Neural cell (in vitro differentiated cells): ENCODE data around the gene TPSB2. TPM values are rescaled to one million over a fixed set of nuclear protein-coding genes. Genes with fewer than 3 reads are reported as not detected.
"Not testable (repeated sequence)": the region's sequence is repeated elsewhere in the genome, so short reads cannot be mapped to it uniquely, and the experiment has no call there.

Experiments used
- H2AFZ ChIP-seq: fragments of 200-600, 300-800 bp; sonication (generic), shearing (Covaris generic); 2 replicates; pipeline ENCODE4 v1.6.0; 2014; ENCODE audit warnings: low read depth, mild to moderate bottlenecking, antibody characterized with exemption, low read length, moderate library complexity
- H3F3A ChIP-seq: fragments of 200-600 bp; shearing (Covaris generic); 2 replicates; pipeline ENCODE4 v1.6.1; 2016; ENCODE audit warnings: mild to moderate bottlenecking, moderate library complexity, mixed read lengths, antibody characterized with exemption, low read length; ENCODE audit not compliant: insufficient read depth, poor library complexity, severe bottlenecking
- H3K27ac ChIP-seq: fragments of 200-600, 300-800 bp; sonication (generic), shearing (Covaris generic); 2 replicates; pipeline ENCODE4 v1.5.1; 2014; ENCODE audit warnings: mild to moderate bottlenecking, low read length, moderate library complexity
- H3K27me3 ChIP-seq: fragments of 300-800, 200-600 bp; sonication (generic), shearing (Covaris generic); 2 replicates; pipeline ENCODE4 v1.6.0; 2014; ENCODE audit warnings: mild to moderate bottlenecking, low read depth, low read length, moderate library complexity; ENCODE audit not compliant: insufficient read depth
- H3K36me3 ChIP-seq: fragments of 300-800, 200-600 bp; sonication (generic), shearing (Covaris generic); 2 replicates; pipeline ENCODE4 v1.5.1; 2014; ENCODE audit warnings: mild to moderate bottlenecking, antibody characterized with exemption, low read length, moderate library complexity; ENCODE audit not compliant: insufficient read depth
- H3K4me2 ChIP-seq: fragments of 300-800, 200-600 bp; sonication (generic), shearing (Covaris generic); 2 replicates; pipeline ENCODE4 v1.6.0; 2014; ENCODE audit warnings: mild to moderate bottlenecking, low read length
- H3K4me3 ChIP-seq: fragments of 300-800, 200-600 bp; sonication (generic), shearing (Covaris generic); 2 replicates; pipeline ENCODE4 v1.5.1; 2014; ENCODE audit warnings: mild to moderate bottlenecking, low read length, moderate library complexity
- H3K79me2 ChIP-seq: fragments of 200-600 bp; shearing (Covaris generic); replicated peaks from 2 replicates; pipeline ENCODE4 v1.6.0; 2014; ENCODE audit warnings: mild to moderate bottlenecking, low read length, moderate library complexity; ENCODE audit not compliant: insufficient read depth
- H3K9ac ChIP-seq: fragments of 300-800, 200-600 bp; sonication (generic), shearing (Covaris generic); 2 replicates; pipeline ENCODE4 v1.6.1; 2016; ENCODE audit warnings: mild to moderate bottlenecking, low read length, mixed read lengths
- H3K9me2 ChIP-seq: fragments of 200-600 bp; shearing (Covaris generic); 2 replicates; pipeline ENCODE4 v1.6.1; 2016; ENCODE audit warnings: mild to moderate bottlenecking, low read length, mixed read lengths; ENCODE audit not compliant: insufficient read depth
- H3K9me3 ChIP-seq: fragments of 200-600, 300-800 bp; sonication (generic), shearing (Covaris generic); 2 replicates; pipeline ENCODE4 v1.6.1; 2016; ENCODE audit warnings: mild to moderate bottlenecking, mixed run types, low read length, moderate library complexity, mixed read lengths
- H4K20me1 ChIP-seq: fragments of 200-600 bp; shearing (Covaris generic); 2 replicates; pipeline ENCODE4 v1.6.1; 2016; ENCODE audit warnings: mild to moderate bottlenecking, mixed run types; ENCODE audit not compliant: insufficient read depth
- EP300 ChIP-seq: fragments of 450-650 bp; conservative IDR thresholded peaks from 2 replicates; pipeline ENCODE4 v1.6.1; 2014; ENCODE audit warnings: antibody characterized with exemption, mild to moderate bottlenecking, moderate library complexity; ENCODE audit not compliant: poor library complexity, severe bottlenecking
- EZH2 ChIP-seq: fragments of 200-600, 300-800 bp; shearing (Covaris generic), sonication (generic); IDR thresholded peaks from 2 replicates; pipeline ENCODE4 v1.6.1; 2014; ENCODE audit warnings: antibody characterized with exemption, low read length, borderline replicate concordance, mild to moderate bottlenecking; ENCODE audit not compliant: insufficient read depth, poor library complexity, severe bottlenecking
- MXI1 ChIP-seq: fragments of 450-650 bp; conservative IDR thresholded peaks from 2 replicates; pipeline ENCODE4 v1.6.1; 2014; ENCODE audit warnings: antibody characterized with exemption, mild to moderate bottlenecking; ENCODE audit not compliant: poor library complexity, severe bottlenecking
- POLR2AphosphoS5 ChIP-seq: IDR thresholded peaks from 2 replicates; pipeline ENCODE4 v1.6.1; 2012
- RAD21 ChIP-seq: fragments of 450-650 bp; conservative IDR thresholded peaks from 2 replicates; pipeline ENCODE4 v1.6.1; 2014; ENCODE audit warnings: antibody characterized with exemption, mild to moderate bottlenecking, moderate library complexity
- SMC3 ChIP-seq: fragments of 450-650 bp; conservative IDR thresholded peaks from 2 replicates; pipeline ENCODE4 v1.6.1; 2014; ENCODE audit warnings: antibody characterized with exemption, mild to moderate bottlenecking, moderate library complexity; ENCODE audit not compliant: poor library complexity
- TAF1 ChIP-seq: IDR thresholded peaks from 2 replicates; pipeline ENCODE4 v1.6.1; 2012; ENCODE audit warnings: low read depth
- polyA plus RNA-seq: library from polyadenylated mRNA; depleted of rRNA; stranded (reverse); fragments of >200 nt; gene quantifications from 2 replicates; pipeline ENCODE4 v1.2.3, GENCODE V29; 2014
- TF ChIP-seq, protein P1 (sequence below): fragments of 450-650 bp; IDR thresholded peaks from 2 replicates; pipeline ENCODE4 v1.5.1; 2014; ENCODE audit warnings: antibody characterized with exemption, mild to moderate bottlenecking, moderate library complexity; ENCODE audit not compliant: poor library complexity, severe bottlenecking
- TF ChIP-seq, protein P2 (sequence below): IDR thresholded peaks from 2 replicates; pipeline ENCODE4 v1.6.1; 2012; ENCODE audit warnings: borderline replicate concordance

Gene TPSB2
- polyA plus RNA-seq, 1 donor from 2014 or later, result not detected

DNA sequence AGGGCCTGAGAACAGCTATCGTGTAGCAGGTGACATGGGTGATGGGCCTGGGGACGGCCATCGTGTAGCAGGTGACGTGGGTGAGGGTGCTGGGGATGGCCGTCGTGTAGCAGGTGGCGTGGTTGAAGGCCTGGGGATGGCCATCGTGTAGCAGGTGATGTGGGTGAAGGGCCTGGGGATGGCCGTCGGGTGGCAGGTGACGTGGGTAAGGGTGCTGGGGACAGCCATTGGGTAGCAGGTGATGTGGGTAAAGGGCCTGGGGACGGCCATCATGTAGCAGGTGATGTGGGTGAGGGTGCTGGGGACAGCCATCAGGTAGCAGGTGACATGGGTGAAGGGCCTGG, 41.4 kb upstream of the TPSB2 start:
- Histone ChIP-seq H3K27me3 (no peaks in the 10 kb centered on the region), H3F3A (no peaks in the 10 kb centered on the region), H3K9me2 (no peaks in the 10 kb centered on the region), H2AFZ (no peak overlapping the region), H3K27ac (no peak overlapping the region), H3K9me3 (no peaks in the 10 kb centered on the region), H3K36me3 (no peaks in the 10 kb centered on the region), H3K79me2 (no peaks in the 10 kb centered on the region), H4K20me1 (no peaks in the 10 kb centered on the region), H3K4me3 (no peak overlapping the region), H3K9ac (no peak overlapping the region), H3K4me2 (no peak overlapping the region)
- no peak for TF ChIP-seq POLR2AphosphoS5
- TF ChIP-seq MXI1, result no peak
- no peak for TF ChIP-seq EP300
- no peak for TF ChIP-seq EZH2
- no peak for TF ChIP-seq RAD21
- no peak for TF ChIP-seq TAF1
- TF ChIP-seq SMC3, result no peak
- TF ChIP-seq, protein P1, sequence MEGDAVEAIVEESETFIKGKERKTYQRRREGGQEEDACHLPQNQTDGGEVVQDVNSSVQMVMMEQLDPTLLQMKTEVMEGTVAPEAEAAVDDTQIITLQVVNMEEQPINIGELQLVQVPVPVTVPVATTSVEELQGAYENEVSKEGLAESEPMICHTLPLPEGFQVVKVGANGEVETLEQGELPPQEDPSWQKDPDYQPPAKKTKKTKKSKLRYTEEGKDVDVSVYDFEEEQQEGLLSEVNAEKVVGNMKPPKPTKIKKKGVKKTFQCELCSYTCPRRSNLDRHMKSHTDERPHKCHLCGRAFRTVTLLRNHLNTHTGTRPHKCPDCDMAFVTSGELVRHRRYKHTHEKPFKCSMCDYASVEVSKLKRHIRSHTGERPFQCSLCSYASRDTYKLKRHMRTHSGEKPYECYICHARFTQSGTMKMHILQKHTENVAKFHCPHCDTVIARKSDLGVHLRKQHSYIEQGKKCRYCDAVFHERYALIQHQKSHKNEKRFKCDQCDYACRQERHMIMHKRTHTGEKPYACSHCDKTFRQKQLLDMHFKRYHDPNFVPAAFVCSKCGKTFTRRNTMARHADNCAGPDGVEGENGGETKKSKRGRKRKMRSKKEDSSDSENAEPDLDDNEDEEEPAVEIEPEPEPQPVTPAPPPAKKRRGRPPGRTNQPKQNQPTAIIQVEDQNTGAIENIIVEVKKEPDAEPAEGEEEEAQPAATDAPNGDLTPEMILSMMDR, result no peak
- TF ChIP-seq, protein P2, sequence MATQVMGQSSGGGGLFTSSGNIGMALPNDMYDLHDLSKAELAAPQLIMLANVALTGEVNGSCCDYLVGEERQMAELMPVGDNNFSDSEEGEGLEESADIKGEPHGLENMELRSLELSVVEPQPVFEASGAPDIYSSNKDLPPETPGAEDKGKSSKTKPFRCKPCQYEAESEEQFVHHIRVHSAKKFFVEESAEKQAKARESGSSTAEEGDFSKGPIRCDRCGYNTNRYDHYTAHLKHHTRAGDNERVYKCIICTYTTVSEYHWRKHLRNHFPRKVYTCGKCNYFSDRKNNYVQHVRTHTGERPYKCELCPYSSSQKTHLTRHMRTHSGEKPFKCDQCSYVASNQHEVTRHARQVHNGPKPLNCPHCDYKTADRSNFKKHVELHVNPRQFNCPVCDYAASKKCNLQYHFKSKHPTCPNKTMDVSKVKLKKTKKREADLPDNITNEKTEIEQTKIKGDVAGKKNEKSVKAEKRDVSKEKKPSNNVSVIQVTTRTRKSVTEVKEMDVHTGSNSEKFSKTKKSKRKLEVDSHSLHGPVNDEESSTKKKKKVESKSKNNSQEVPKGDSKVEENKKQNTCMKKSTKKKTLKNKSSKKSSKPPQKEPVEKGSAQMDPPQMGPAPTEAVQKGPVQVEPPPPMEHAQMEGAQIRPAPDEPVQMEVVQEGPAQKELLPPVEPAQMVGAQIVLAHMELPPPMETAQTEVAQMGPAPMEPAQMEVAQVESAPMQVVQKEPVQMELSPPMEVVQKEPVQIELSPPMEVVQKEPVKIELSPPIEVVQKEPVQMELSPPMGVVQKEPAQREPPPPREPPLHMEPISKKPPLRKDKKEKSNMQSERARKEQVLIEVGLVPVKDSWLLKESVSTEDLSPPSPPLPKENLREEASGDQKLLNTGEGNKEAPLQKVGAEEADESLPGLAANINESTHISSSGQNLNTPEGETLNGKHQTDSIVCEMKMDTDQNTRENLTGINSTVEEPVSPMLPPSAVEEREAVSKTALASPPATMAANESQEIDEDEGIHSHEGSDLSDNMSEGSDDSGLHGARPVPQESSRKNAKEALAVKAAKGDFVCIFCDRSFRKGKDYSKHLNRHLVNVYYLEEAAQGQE, result no peak

DNA sequence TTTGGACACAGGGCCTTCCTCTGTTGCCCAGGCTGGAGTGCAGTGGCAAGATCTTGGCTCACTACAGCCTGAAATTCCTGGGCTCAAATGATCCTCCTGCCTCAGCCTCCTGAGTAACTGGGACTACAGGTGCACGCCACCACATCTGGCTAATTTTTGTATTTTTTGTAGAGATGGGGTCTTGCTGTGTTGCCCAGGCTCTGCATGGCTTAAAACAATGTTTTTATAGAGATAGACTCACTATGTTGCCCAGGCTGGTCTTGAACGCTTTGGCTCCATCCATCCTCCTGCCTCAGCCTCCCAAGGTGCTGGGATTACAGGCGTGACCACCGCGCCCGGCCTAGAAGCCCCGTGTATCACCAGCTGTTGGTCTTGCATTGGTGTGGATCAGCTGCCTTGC, 39.4 kb upstream of the TPSB2 start:
- not testable (repeated sequence) for H3K79me2 ChIP-seq, H3K4me3 ChIP-seq, H3K36me3 ChIP-seq, H3K4me2 ChIP-seq, H3K9me3 ChIP-seq, H3K9me2 ChIP-seq, H3K27me3 ChIP-seq, H3F3A ChIP-seq, H2AFZ ChIP-seq, H3K27ac ChIP-seq, H4K20me1 ChIP-seq, H3K9ac ChIP-seq

DNA sequence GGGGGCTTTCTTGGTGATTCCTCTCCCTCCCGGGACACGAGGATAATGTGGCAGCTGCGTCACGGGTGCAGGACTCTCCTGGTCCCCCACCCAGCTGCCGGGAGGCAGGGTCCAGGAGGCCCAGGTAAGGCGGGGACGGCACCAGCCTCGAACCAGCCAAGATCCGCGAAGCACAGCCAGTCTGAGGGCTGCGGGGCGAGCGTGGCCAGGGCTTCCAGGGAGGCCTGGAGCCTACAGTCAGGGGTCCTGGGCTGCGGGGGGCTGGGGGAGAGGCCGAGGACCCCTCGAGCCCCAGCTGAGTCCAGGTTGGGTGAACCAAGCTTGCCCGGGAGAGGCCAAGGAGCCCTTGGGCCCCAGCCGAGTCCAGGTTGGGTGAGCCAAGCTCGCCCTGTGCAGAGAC, 35.8 kb upstream of the TPSB2 start:
- Histone ChIP-seq H3K4me3 (no peak overlapping the region), H3K27me3 (no peaks in the 10 kb centered on the region), H3K9me3 (no peaks in the 10 kb centered on the region), H3K4me2 (no peak overlapping the region), H3K79me2 (no peaks in the 10 kb centered on the region), H3K9me2 (no peaks in the 10 kb centered on the region), H3K9ac (no peak overlapping the region), H3F3A (no peaks in the 10 kb centered on the region), H3K36me3 (no peaks in the 10 kb centered on the region), H2AFZ (no peak overlapping the region), H3K27ac (no peak overlapping the region), H4K20me1 (no peaks in the 10 kb centered on the region)
- TF ChIP-seq SMC3 (no peak), EP300 (no peak), RAD21 (no peak), EZH2 (no peak), TAF1 (no peak), POLR2AphosphoS5 (no peak), MXI1 (no peak)
- TF ChIP-seq, protein P1, result no peak
- TF ChIP-seq, protein P2, result no peak
